H1 (cell line): ENCODE data around the gene TRABD2B.

ENCODE experiments used
- CREB1 ChIP-seq: IDR thresholded peaks from 2 replicates; pipeline ENCODE4 v1.6.1; 2012; ENCODE audit warnings: inconsistent platforms
- EP300 ChIP-seq, 2 experiments: IDR thresholded peaks; 1 replicate in 1 of 2; 2 replicates in 1 of 2; pipeline ENCODE4 v1.6.1; 2011 to 2012; ENCODE audit warnings: low read depth in 2 of 2, low read length in 2 of 2, mild to moderate bottlenecking in 2 of 2, borderline replicate concordance in 1 of 2, inconsistent platforms in 1 of 2, moderate library complexity in 1 of 2
- EZH2 ChIP-seq: fragments of 200-600 bp; sonication (generic); IDR thresholded peaks from 2 replicates; pipeline ENCODE4 v1.7.1; 2012; ENCODE audit warnings: low read depth, mild to moderate bottlenecking, moderate library complexity, low read length, inconsistent platforms; ENCODE audit not compliant: severe bottlenecking
- JUN ChIP-seq: IDR thresholded peaks from 2 replicates; pipeline ENCODE4 v1.6.1; 2011; ENCODE audit warnings: low read depth, mild to moderate bottlenecking, improper control_type of control experiment, low read length
- MAFK ChIP-seq: IDR thresholded peaks from 2 replicates; pipeline ENCODE4 v1.6.1; 2012; ENCODE audit warnings: low read depth, mild to moderate bottlenecking, improper control_type of control experiment, low read length
- PHF8 ChIP-seq: fragments of 200-600 bp; sonication (generic); conservative IDR thresholded peaks from 2 replicates; pipeline ENCODE4 v1.7.1; 2012; ENCODE audit warnings: low read depth, mild to moderate bottlenecking, inconsistent platforms, low read length, moderate library complexity
- RAD21 ChIP-seq, 2 experiments: IDR thresholded peaks in 1 of 2; conservative IDR thresholded peaks in 1 of 2; 2 replicates each; pipeline ENCODE4 v1.6.1; 2011; ENCODE audit warnings: low read depth in 2 of 2, low read length in 2 of 2, improper control_type of control experiment in 1 of 2, inconsistent platforms in 1 of 2, mild to moderate bottlenecking in 1 of 2, moderate library complexity in 1 of 2
- SUZ12 ChIP-seq: fragments of 200-600 bp; sonication (generic); IDR thresholded peaks from 2 replicates; pipeline ENCODE4 v1.6.1; 2012; ENCODE audit warnings: mild to moderate bottlenecking, inconsistent platforms, low read length, moderate library complexity, mixed read lengths
- TEAD4 ChIP-seq: IDR thresholded peaks from 2 replicates; pipeline ENCODE4 v1.6.1; 2012; ENCODE audit warnings: low read depth, low read length, inconsistent platforms, mixed read lengths
- USF2 ChIP-seq: IDR thresholded peaks from 2 replicates; pipeline ENCODE4 v1.6.1; 2011; ENCODE audit warnings: low read length, improper control_type of control experiment
- TF ChIP-seq, protein P1 (sequence below), 3 experiments: IDR thresholded peaks; 1 replicate in 2 of 3; 2 replicates in 1 of 3; pipeline versions ENCODE4 v1.5.1 to v1.6.1; 2011; ENCODE audit warnings: low read length in 3 of 3, mild to moderate bottlenecking in 3 of 3, inconsistent platforms in 2 of 3, low read depth in 1 of 3, moderate library complexity in 1 of 3; ENCODE audit not compliant: insufficient read depth in 1 of 3; ENCODE audit errors: control extremely low read depth in 1 of 3

DNA sequence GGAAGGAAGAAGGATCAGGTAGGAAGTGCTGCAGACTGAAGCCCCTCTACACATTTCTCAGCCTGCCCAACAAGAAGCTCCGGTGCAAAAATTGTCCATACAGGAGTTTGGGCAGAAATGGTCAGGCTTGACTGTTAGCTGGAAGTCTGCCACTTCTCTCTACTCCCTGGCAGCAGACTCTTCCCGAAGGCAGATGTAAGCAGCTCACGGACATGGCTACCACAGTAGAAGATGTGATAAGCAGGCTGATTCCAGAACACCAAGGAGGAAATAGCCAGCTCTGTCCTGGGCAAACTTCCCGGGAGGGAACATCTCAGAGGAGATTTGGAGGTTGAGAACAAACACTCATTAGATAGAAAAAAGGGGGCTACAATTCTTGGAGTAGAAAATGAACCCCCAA lies 52.6 kb downstream of the TRABD2B start:
- TF ChIP-seq, protein P1, sequence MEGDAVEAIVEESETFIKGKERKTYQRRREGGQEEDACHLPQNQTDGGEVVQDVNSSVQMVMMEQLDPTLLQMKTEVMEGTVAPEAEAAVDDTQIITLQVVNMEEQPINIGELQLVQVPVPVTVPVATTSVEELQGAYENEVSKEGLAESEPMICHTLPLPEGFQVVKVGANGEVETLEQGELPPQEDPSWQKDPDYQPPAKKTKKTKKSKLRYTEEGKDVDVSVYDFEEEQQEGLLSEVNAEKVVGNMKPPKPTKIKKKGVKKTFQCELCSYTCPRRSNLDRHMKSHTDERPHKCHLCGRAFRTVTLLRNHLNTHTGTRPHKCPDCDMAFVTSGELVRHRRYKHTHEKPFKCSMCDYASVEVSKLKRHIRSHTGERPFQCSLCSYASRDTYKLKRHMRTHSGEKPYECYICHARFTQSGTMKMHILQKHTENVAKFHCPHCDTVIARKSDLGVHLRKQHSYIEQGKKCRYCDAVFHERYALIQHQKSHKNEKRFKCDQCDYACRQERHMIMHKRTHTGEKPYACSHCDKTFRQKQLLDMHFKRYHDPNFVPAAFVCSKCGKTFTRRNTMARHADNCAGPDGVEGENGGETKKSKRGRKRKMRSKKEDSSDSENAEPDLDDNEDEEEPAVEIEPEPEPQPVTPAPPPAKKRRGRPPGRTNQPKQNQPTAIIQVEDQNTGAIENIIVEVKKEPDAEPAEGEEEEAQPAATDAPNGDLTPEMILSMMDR (IDR thresholded peaks at IDR 0.05; ENCODE audit: control extremely low read depth in 1 of 3, insufficient read depth in 1 of 3, low read depth in 1 of 3, low read length in 3 of 3), result no peak
- no peak for TF ChIP-seq SUZ12
- TF ChIP-seq JUN, result no peak
- TF ChIP-seq MAFK, result no peak
- no peak for TF ChIP-seq USF2
- no peak for TF ChIP-seq RAD21 (IDR thresholded peaks at IDR 0.05 in 1 of 2, conservative IDR thresholded peaks at IDR 0.05 in 1 of 2; ENCODE audit: low read depth in 2 of 2, low read length in 2 of 2)
- no peak for TF ChIP-seq PHF8
- TF ChIP-seq CREB1, result no peak
- no peak for TF ChIP-seq TEAD4
- no peak for TF ChIP-seq EZH2
- TF ChIP-seq EP300 (IDR thresholded peaks at IDR 0.05; ENCODE audit: borderline replicate concordance in 1 of 2, low read depth in 2 of 2, low read length in 2 of 2), result no peak
